NCI-H510A (cell line): ENCODE data around the gene C16orf54.
"Not testable (repeated sequence)": the region's sequence is repeated elsewhere in the genome, so short reads cannot be mapped to it uniquely, and the experiment has no call there.

Source experiments
- DNase-seq: peaks from one replicate; lab custom pipeline; 2025; lab: John Stamatoyannopoulos, UW

Gene C16orf54

DNA sequence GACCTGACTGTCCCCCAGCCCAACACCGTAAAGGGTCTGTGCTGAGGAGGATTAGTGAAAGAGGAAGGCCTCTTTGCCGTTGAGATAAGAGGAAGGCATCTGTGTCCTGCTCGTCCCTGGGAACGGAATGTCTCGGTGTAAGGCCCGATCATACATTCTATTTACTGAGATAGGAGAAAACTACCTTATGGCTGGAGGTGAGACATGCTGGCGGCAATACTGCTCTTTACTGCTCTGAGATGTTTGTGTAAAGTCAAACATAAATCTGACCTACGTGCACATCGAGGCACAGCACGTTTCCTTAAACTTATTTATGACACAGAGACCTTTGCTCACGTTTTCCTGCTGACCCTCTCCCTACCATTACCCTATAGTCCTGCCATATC lies 5.2 kb downstream of the C16orf54 start:
- DNase-seq = not testable (repeated sequence)

DNA sequence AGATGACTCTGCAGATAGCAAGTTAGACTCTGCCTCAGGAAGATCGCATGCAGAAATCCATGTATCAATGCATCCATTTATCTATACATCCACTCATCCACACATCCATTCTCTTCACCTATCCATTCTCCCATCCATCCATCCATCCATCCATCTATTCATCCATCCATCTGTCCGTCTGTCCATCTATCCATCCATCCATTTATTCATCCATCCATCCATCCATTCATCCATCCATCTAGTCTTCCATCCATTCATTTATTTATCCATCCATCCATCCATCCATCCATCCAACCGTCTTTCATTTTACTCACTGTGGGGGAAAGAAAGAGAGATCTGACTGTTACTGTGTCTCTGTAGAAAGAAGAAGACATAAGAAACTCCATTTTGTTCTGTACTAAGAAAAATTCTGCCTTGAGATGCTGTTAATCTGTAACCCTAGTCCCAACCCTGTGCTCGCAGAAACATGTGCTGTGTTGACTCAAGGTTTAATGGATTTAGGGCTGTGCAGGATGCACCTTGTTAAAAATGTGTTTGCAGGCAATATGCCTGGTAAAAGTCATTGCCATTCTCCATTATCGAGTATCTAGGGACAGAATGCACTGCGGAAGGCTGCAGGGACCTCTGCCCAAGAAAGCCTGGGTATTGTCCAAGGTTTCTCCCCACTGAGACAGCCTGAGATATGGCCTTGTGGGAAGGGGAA lies 5.7 kb downstream of the C16orf54 start:
- DNase-seq = not testable (repeated sequence)

DNA sequence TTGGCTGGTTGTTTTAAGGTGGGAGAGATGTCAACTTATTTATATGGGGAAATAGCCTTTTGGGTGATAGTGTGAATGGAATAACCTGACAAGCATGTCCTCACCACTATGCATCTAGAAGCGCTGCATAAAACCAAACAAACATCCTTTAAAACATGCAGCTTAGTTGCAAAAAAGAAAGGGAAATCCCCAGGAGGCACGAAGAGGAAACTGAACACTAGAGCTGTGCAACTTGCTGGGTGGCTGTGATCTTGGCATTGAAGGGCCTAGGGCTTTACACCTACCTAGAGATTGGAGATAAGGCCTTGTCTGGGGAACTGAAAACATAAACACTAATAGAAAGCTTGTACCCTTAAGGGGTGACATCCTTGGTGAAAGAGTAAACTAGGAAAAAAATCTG lies 7.3 kb downstream of the C16orf54 start:
- DNase-seq = no peak

DNA sequence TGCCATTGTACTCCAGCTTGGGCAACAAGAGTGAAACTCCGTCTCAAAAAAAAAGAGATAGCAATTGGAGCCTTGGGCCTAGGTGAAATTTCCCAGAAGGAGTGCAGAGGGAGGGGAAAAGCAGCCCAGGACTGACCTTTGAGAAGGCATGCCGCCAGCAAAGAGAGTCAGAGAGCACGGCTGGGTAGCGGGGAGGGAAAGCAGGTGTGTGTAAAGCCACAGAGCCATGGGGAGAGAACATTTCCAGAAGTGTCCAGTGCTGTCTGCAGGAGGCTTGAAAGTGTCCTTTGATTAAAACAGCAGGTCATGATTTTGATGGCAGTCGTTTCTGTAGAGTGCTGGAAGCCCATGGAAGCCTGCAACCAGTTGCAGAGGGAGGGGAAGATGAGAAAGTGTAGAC lies 8.1 kb downstream of the C16orf54 start:
- no peak for DNase-seq

DNA sequence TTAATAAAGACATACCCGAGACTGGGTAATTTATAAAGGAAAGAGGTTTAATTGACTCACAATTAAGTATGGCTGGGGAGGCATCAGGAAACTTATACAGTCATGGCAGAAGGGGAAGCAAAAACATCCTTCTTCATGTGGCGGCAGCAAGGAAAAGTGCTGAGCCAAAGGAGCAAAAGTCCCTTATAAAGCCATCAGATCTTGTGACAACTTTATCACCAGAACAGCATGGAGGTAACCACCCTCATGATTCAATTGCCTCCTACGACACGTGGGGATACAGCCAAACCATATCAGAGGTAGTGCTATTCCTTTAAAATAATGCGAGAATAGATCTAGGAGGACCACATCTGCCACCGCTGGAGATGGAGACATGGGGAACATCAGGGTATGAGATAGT lies 9.0 kb downstream of the C16orf54 start:
- DNase-seq = no peak

DNA sequence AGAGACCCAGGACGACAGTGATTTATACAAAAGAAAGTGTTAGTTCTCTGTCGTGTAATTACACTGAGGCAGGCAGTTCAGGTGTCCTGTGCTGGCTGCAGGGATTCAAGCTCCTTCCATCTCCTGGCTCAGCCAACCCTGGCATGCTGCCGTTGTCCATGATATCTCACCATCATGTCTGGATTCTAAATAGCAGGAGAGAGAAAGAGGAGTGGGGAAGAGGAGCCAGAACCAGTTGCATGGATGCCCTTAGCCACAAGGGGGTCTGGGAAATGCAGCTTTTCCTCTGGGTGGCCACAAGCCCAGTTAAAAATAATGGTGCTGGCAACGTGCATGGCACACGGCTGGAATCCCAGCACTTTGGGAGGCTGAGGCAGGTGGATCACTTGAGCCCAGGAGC lies 9.7 kb downstream of the C16orf54 start:
- no peak for DNase-seq

DNA sequence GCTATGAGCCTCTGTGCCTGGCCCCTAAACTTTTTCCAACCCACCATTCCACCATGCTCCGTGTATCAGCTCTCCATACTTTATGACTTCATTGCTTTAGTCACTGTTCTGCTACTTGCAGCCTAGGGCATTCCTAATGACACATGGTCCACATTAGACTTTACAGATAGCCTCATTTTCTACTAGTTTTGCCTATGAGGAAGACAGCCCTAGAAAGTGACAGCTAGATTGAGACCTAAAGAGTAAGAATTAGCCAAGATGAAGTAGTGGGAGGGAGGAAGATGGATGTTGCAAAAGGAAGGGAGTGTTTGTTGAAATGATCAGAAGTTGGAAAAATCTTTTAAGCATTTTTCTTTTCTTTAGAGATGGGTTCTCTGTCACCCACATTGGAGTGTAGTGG lies 11.0 kb downstream of the C16orf54 start:
- DNase-seq = no peak

DNA sequence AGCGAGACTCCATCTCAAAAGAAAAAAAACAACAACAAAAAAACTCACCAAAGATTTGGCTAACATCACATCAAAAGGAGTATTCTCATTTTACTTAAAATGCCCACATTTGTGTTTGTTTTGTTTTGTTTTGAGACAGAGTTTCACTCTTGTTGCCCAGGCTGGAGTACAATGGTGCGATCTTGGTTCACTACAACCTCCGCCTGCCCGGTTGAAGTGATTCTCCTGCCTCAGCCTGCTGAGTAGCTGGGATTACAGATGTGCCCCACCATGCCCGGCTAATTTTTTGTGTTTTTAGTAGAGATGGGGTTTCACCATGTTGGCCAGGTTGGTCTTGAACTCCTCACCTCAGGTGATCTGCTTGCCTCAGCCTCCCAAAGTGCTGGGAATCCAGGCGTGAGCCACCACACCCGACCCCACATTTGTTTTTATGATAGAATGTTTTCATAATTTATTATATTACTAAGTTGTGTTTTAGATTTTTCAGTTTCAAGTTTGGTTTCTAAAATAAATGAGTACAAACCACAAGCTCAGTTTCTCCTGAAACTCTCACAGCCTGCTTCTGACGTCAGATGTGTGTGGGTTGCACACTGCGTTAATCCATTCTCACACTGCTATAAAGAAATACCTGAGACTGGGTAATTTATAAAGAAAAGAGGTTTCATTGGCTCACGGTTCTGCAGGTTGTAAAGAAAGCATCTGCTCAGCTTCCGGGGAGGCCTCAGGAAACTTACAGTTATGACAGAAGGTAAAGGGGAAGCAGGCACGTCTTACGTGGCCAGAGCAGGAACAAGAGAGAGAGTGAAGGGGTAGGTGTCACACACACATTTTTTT lies 13.8 kb downstream of the C16orf54 start:
- DNase-seq = not testable (repeated sequence)

DNA sequence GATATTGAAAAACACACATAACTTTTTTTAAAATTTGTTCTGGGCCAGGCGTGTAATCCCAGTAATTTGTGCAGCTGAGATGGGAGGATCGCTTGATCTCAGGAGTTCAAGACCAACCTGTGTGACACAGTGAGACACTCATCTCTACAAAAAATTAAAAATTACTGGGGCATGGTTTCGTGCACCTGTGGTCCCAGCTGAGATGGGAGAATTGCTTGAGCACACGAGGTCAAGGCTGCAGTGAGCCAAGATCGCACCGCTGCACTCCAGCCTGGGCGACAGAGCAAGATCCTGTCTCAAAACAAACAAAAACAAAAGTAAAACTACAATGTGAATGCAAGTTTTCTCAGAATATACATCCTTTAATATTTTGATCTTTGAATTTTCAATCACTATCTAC lies 15.1 kb downstream of the C16orf54 start:
- DNase-seq = no peak

DNA sequence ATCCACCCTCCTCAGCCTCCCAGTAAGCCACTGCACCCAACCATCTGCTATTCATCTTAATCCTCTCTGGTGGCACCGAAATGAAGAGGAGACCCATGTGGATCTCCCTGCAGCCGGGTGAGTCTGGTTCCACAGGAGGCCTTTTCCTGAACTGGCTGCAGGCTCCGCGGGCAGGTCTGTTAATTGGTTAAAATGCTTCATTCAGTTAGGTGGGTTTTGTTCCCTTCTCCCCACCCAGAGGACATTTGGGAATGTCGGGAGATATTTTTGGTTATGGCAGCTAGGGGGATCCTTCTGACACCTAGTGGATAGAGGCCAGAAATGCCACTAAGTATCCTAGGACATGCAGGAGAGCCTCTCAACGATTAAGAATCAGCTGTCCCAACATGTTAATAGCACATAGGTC lies 16.7 kb downstream of the C16orf54 start:
- peak; percentile 43 for DNase-seq

DNA sequence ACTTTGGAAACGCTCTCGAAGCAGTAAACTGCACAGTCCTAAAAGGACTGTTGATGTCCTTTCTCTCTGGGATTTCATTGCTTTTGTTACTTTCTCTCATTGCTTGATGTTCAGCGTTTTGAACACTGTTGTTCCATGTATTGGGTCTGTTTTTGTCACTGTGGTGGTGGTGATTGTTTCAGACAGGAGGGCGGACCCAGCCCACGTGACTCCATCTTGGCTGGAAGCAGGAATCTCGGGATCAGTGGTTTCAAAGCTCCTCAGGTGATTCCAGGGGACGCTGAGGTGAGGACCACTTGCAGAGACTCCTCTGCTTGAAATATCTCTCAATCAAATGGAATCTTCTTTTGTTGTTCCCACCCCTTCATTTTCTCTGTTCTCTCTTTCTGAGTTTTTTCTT lies 18.3 kb downstream of the C16orf54 start:
- no peak for DNase-seq

DNA sequence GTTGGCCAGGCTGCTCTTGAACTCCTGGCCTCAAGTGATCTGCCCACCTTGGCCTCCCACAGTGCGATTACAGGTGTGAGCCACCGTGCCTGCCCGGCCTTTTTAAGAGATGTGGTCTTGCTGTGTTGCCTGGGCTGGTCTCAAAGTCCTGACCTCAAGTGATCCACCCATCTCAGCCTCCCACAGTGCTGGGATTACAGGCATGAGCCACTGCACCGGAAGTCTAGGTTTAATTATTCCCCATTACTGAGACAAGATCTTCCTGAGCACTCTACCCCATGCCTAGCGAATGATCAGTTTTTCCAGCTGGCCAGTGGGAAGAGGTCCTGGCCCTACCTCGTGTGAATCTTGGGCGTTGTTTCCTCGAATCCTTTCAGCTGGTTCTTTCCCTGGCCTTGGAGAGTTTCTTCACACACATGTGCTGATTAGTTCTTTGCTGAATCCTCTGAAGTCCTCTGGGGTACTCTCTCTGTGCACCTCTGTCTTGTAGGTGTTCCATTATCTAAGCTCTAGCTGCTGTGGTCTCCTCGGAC lies 18.9 kb downstream of the C16orf54 start:
- DNase-seq = no peak

DNA sequence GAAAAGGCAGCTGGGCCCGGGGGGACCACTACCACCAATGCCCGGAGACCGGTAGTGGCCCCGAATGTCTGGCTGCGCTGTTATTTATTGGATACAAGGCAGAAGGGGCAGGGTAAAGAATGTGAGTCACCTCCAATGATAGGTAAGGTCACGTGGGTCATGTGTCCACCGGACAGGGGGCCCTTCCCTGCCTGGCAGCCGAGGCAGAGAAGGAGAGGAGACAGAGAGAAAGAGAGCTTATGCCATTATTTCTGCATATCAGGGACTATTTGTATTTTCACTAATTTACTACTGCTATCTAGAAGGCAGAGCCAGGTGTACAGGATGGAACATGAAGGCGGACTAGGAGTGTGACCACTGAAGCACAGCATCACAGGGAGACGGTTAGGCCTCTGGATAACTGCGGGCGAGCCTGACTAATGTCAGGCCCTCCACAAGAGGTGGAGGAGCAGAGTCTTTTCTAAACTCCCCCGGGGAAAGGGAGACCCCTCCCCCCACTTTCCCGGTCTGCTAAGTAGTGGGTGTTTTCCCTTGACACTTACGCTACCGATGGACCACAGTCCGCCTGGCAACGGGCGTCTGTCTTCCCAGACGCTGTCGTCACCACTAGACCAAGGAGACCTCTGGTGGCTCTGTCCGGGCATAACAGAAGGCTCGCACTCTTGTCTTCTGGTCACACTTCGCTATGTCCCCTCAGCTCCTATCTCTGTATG lies 24.5 kb downstream of the C16orf54 start:
- peak; percentile 55 for DNase-seq

DNA sequence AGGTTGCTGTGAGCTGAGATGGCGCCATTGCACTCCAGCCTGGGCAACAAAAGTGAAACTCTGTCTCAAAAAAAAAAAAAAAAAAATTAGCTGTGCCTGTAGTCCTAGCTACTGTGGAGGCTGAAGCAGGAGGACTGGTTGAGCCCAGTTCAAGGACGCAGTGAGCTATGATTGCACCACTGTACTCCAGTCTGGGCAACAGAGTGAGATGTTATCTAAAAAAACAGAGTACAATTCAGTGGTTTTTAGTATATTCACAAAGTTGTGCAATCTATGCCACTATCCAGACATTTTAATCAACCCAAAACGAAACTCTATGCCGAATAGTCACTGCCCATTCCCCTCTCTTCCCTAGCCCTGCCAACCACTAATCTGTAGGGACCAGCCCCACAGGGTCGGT lies 25.1 kb downstream of the C16orf54 start:
- DNase-seq = no peak

DNA sequence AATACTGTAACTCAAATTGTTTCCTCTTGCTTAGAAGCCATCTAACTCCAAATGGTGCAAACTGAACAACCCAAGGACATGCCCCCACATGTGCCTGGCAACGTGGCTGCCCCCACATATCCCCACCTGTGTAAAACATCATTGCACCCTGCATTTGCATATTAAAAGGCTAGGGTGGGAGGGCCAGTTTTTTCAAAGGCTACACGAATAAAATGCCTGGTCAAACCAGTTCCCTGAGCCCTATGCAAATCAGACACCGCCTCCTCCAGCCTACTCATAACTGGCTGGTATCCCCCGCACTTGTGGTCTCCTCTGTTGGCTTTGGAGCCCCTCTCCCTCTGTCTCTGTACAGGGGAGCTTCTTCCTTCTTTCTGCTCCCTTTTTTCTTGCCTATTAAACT lies 26.7 kb downstream of the C16orf54 start:
- DNase-seq = no peak

DNA sequence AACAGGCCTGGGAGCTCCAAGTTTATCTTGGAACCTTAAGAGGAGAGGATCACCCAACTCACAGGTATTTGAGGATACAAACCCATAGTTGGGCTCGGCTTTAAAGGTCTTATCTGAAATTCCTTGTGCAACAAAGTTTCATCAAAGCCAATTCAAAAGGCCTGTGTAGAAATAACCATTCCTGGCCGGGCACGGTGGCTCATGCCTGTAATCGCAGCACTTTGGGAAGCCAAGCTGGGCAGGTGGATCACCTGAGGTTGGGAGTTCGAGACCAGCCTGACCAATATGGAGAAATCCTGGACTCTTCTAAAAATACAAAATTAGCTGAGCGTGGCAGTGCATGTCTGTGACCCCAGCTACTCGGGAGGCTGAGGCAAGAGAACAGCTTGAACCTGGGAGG lies 28.7 kb downstream of the C16orf54 start:
- DNase-seq = no peak

DNA sequence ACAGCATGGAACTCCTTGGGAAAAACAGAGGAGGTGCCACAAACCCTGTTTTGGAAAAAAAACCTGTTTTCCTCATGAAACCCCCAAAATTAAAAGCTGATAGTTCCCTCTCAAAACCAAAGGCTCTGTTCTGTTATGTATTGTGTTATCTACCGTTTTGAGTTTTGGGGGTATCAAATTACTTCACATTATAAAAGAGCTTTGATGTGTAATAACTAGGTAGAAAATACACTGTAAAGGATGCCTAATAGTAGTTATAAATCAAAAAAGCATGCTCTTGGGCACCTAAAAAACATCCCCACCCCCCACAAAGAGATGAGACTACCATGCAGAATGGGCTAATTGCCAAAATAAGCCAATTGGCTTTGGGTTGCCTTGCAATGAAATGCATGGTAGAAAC lies 30.8 kb downstream of the C16orf54 start:
- DNase-seq = no peak

DNA sequence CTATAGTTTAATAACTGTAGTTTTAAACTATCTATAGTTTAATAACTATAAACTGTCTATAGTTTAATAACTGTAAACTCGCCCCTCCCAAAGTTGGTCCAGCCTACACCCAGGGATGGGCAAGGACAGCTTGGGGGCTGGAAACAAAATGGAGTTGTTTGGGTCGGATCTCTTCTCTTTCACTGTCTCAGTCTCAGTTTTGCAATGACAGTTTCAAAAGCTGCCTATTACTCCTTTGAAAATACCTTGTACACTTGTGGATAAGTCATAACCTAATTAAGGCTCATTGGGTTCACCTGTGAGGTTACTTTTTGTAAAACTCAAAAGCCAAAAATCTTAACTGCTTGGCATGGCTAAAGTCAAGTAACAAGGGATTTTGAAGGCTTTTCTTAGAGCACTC lies 31.4 kb downstream of the C16orf54 start:
- no peak for DNase-seq

DNA sequence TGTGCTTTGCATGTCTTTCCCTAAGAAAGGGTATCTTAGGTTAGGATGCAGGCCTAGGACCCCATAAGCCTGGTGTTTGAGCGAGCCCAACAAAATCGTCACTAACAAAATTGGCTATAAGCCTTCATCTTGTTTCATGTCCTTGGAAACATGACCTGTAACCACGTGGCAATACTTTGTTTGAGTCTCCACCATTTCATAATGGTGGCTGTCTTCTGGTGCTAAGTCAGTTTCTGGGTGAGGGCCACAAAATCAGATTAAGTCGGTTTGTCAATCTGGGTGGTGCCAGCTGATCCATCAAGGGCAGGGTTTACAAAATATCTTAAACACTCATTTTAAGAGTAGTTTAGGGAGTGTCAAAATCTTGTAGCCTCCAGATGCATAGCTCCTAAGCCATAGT lies 33.0 kb downstream of the C16orf54 start:
- no peak for DNase-seq

DNA sequence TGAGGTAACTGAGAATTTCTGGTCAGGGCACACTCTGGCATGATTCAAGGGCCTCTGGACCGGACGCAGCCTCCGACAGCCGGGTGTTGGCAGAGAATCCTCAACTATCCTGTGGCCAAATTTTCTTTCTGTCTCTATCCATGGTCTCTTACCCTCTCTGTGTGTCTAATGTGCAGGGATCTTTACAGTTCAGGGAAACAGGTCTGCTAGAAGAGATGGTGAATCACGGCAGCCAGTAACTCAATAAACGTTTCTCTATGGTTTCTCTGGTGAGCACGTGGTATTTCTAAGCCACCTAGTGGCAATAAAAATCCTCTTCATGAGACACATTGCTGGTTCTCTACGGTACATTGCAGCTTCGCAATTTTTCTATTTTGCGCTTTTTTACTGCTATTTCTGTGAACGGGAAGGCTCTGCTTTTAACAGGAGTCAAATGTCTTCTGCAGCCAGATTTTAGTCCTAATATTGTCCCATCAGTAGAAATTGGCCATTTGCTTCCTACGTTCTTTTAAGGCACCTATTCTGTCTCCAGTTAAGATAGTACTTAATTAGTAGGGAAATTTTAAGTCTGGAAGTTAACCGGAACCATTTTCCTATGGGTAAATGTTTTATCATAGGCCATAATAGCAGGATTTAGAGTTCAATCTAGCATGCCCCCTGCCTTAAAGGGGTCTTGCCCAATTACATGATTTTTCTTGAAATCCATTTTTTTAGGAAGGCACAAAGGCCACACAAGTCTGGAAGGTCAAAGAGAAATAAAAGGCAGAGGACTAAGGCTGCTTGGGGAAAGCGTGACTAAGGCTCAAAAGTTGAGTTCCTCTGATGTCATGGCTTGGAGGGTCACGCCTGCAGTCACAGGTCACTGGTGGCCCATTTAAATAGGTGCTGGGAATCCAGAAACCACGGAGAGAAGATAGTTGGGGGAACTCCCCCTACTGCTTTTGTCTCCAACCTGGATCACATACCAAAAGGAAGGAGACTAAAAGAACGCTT lies 35.3 kb downstream of the C16orf54 start:
- no peak for DNase-seq

DNA sequence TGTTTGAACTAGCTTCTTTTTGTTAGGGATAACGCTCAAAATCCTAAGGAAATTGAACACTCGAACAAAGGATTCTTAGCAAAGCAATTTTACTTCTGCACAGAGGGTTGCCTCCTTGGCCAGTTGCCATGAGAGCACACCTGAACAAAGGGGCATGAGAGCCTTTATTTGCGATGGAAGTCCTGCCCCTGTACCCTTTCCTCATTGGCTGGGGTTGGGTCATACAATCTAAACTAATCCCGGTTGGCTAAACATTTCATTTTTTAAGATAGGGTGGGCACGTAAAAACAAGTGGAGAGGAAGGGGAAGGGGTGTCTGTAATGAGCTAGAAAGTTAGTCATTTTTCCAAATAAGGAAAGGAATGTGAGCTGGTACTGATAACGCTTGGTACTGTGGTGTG lies 36.1 kb downstream of the C16orf54 start:
- not testable (repeated sequence) for DNase-seq
